H9 (cell line): ENCODE results near the gene DMBT1. TPM values are rescaled to one million over a fixed set of nuclear protein-coding genes. Genes with fewer than 3 reads are reported as not detected.

Source experiments
- DNase-seq: peaks from one replicate; pipeline ENCODE4 v3.0.0-alpha.2; 2017
- H2AFZ ChIP-seq: one replicate; pipeline ENCODE4 v1.6.1; 2013; ENCODE audit warnings: mild to moderate bottlenecking, low read length, control low read depth, moderate library complexity
- H2AK5ac ChIP-seq: 2 replicates; pipeline ENCODE4 v1.6.1; 2013; ENCODE audit warnings: low read length, control low read depth, mixed read lengths; ENCODE audit not compliant: insufficient read length
- H2BK120ac ChIP-seq: one replicate; pipeline ENCODE4 v1.6.1; 2013; ENCODE audit warnings: low read depth, mild to moderate bottlenecking, low read length, control low read depth, inconsistent platforms; ENCODE audit not compliant: poor library complexity, severe bottlenecking
- H2BK12ac ChIP-seq: 2 replicates; pipeline ENCODE4 v1.6.1; 2013; ENCODE audit warnings: low read length, control low read depth, mixed read lengths, low read depth; ENCODE audit not compliant: insufficient read length
- H2BK15ac ChIP-seq: 2 replicates; pipeline ENCODE4 v1.6.1; 2013; ENCODE audit warnings: low read depth, low read length, control low read depth
- H2BK20ac ChIP-seq: one replicate; pipeline ENCODE4 v1.6.1; 2013; ENCODE audit warnings: low read depth, mild to moderate bottlenecking, low read length, control low read depth, inconsistent platforms; ENCODE audit not compliant: poor library complexity, severe bottlenecking
- H2BK5ac ChIP-seq: 2 replicates; pipeline ENCODE4 v1.6.1; 2013; ENCODE audit warnings: low read length, control low read depth, mixed read lengths; ENCODE audit not compliant: insufficient read length
- H3K14ac ChIP-seq: 2 replicates; pipeline ENCODE4 v1.6.1; 2013; ENCODE audit warnings: low read length, control low read depth; ENCODE audit not compliant: insufficient read depth
- H3K18ac ChIP-seq: 2 replicates; pipeline ENCODE4 v1.6.1; 2013; ENCODE audit warnings: low read depth, mild to moderate bottlenecking, mixed read lengths, low read length, control low read depth; ENCODE audit not compliant: insufficient read length
- H3K23ac ChIP-seq: 2 replicates; pipeline ENCODE4 v1.6.1; 2013; ENCODE audit warnings: low read length, control low read depth, mixed read lengths, low read depth; ENCODE audit not compliant: insufficient read length
- H3K23me2 ChIP-seq: 2 replicates; pipeline ENCODE4 v1.6.1; 2013; ENCODE audit warnings: low read depth, mild to moderate bottlenecking, mixed read lengths, low read length, control low read depth; ENCODE audit not compliant: insufficient read length, poor library complexity, severe bottlenecking
- H3K27ac ChIP-seq: 2 replicates; pipeline ENCODE4 v1.5.1; 2013; ENCODE audit warnings: low read length, control low read depth, mixed read lengths, low read depth; ENCODE audit not compliant: insufficient read length
- H3K27me3 ChIP-seq: 2 replicates; pipeline ENCODE4 v1.6.1; 2013; ENCODE audit warnings: low read length, control low read depth, inconsistent platforms; ENCODE audit not compliant: insufficient read depth
- H3K4ac ChIP-seq: 2 replicates; pipeline ENCODE4 v1.6.1; 2013; ENCODE audit warnings: low read depth, mild to moderate bottlenecking, control low read depth, inconsistent platforms, low read length, moderate library complexity
- H3K4me1 ChIP-seq: 2 replicates; pipeline ENCODE4 v1.6.1; 2013; ENCODE audit warnings: low read length, control low read depth, inconsistent platforms; ENCODE audit not compliant: insufficient read depth
- H3K4me2 ChIP-seq: 2 replicates; pipeline ENCODE4 v1.6.1; 2013; ENCODE audit warnings: low read length, control low read depth, mixed read lengths; ENCODE audit not compliant: insufficient read length, insufficient read depth
- H3K56ac ChIP-seq: 2 replicates; pipeline ENCODE4 v1.6.1; 2013; ENCODE audit warnings: low read depth, mild to moderate bottlenecking, mixed read lengths, low read length, control low read depth; ENCODE audit not compliant: insufficient read length
- H3K79me1 ChIP-seq: 2 replicates; pipeline ENCODE4 v1.6.1; 2013; ENCODE audit warnings: low read depth, mild to moderate bottlenecking, moderate library complexity, low read length, control low read depth, inconsistent platforms; ENCODE audit not compliant: insufficient read depth, poor library complexity, severe bottlenecking
- H3K79me2 ChIP-seq: 2 replicates; pipeline ENCODE4 v1.6.1; 2013; ENCODE audit warnings: low read length, control low read depth, inconsistent platforms; ENCODE audit not compliant: insufficient read depth
- H3K9ac ChIP-seq: 2 replicates; pipeline ENCODE4 v1.6.1; 2013; ENCODE audit warnings: low read length, control low read depth, mixed read lengths; ENCODE audit not compliant: insufficient read length; ENCODE audit errors: extremely low read depth
- H3K9me3 ChIP-seq: one replicate; pipeline ENCODE4 v1.6.1; 2013; ENCODE audit warnings: low read depth, low read length, inconsistent platforms; ENCODE audit not compliant: control insufficient read depth
- H3T11ph ChIP-seq: one replicate; pipeline ENCODE4 v1.6.1; 2013; ENCODE audit warnings: mild to moderate bottlenecking, low read length, control low read depth, inconsistent platforms
- H4K20me1 ChIP-seq: one replicate; pipeline ENCODE4 v1.6.1; 2013; ENCODE audit not compliant: control insufficient read depth, insufficient read length, insufficient read depth
- H4K5ac ChIP-seq: 2 replicates; pipeline ENCODE4 v1.6.1; 2013; ENCODE audit warnings: low read depth, mild to moderate bottlenecking, mixed read lengths, low read length, control low read depth; ENCODE audit not compliant: insufficient read length
- H4K8ac ChIP-seq: replicated peaks from 2 replicates; pipeline ENCODE4 v1.6.1; 2013; ENCODE audit warnings: low read length, control low read depth, mixed read lengths, low read depth; ENCODE audit not compliant: insufficient read length
- H4K91ac ChIP-seq: 2 replicates; pipeline ENCODE4 v1.6.1; 2013; ENCODE audit warnings: low read depth, mild to moderate bottlenecking, moderate library complexity, mixed read lengths, low read length, control low read depth; ENCODE audit not compliant: insufficient read length
- H3K27ac Mint-ChIP-seq, 3 experiments: 2 replicates in 2 of 3; 3 replicates in 1 of 3; pipeline ENCODE4 v1.8.0; 2020 to 2021; ENCODE audit warnings: mixed read lengths in 3 of 3, mild to moderate bottlenecking in 1 of 3, moderate library complexity in 1 of 3
- H3K27me3 Mint-ChIP-seq: 2 replicates; pipeline ENCODE4 v1.8.0; 2021; ENCODE audit warnings: low read depth, mild to moderate bottlenecking, moderate library complexity, mixed read lengths
- H3K36me3 Mint-ChIP-seq, 3 experiments: 2 replicates in 2 of 3; 3 replicates in 1 of 3; pipeline ENCODE4 v1.8.0; 2020 to 2021; ENCODE audit warnings: low read depth in 3 of 3, mixed read lengths in 3 of 3; ENCODE audit not compliant: insufficient read depth in 1 of 3
- H3K4me1 Mint-ChIP-seq, 2 experiments: 2 replicates each; pipeline ENCODE4 v1.8.0; 2020; ENCODE audit warnings: mixed read lengths in 2 of 2
- H3K4me3 Mint-ChIP-seq, 2 experiments: 2 replicates in 1 of 2; 3 replicates in 1 of 2; pipeline ENCODE4 v1.8.0; 2020 to 2021; ENCODE audit warnings: mild to moderate bottlenecking in 2 of 2, mixed read lengths in 2 of 2, moderate library complexity in 1 of 2
- H3K9me3 Mint-ChIP-seq, 2 experiments: 2 replicates in 1 of 2; 3 replicates in 1 of 2; pipeline ENCODE4 v1.8.0; 2020; ENCODE audit warnings: mild to moderate bottlenecking in 2 of 2, mixed read lengths in 2 of 2, moderate library complexity in 1 of 2
- CTCF ChIP-seq: fragments of 200-600 bp; sonication (generic); conservative IDR thresholded peaks from 3 replicates; pipeline ENCODE4 v1.8.0; 2021; ENCODE audit warnings: antibody characterized with exemption, mild to moderate bottlenecking
- WGBS: extraction: QIAGEN DNeasy Blood & Tissue Kit; methylation state at CpG from one replicate; pipeline ENCODE4 v1.1.7; 2013; ENCODE audit warnings: missing lambda C conversion rate, low lambda C conversion rate, mixed read lengths; ENCODE audit not compliant: insufficient read length; ENCODE audit errors: extremely low coverage; 5-methylcytosine and 5-hydroxymethylcytosine counted together
- total RNA-seq: library from RNA; stranded (reverse); gene quantifications from 2 replicates; pipeline ENCODE4 v1.2.1, GENCODE V29; 2021

Gene DMBT1
- total RNA-seq, 1 experiment from 2014 or later = 0.04 TPM

- peaks cover 8% of the 10 kb centered on the region for H3K27me3 Mint-ChIP-seq
- no peak overlapping the region for H3K4ac ChIP-seq
- no peak overlapping the region for H2AFZ ChIP-seq
- H2BK15ac ChIP-seq = no peak overlapping the region
- H3K4me1 ChIP-seq = no peaks in the 10 kb centered on the region
- H4K8ac ChIP-seq = no peak overlapping the region
- H3K27me3 ChIP-seq = no peaks in the 10 kb centered on the region
- no peak overlapping the region for H2BK12ac ChIP-seq
- no peaks in the 10 kb centered on the region for H3K79me2 ChIP-seq
- H2AK5ac ChIP-seq = no peak overlapping the region
- no peaks in the 10 kb centered on the region for H3K23me2 ChIP-seq
- H3K9me3 ChIP-seq = no peaks in the 10 kb centered on the region
- no CpG with 5 or more reads among the region's 3 CpGs for WGBS
- H3K79me1 ChIP-seq = no peaks in the 10 kb centered on the region
- no peak for TF ChIP-seq CTCF
- no peak overlapping the region for H3K18ac ChIP-seq
- no peak overlapping the region for H3K23ac ChIP-seq
- no peak overlapping the region for H3K56ac ChIP-seq
- H3K4me2 ChIP-seq = no peak overlapping the region
- no peak for DNase-seq
- H2BK20ac ChIP-seq = no peak overlapping the region
- H3K4me1 Mint-ChIP-seq = peaks cover 22 to 24% of the 10 kb centered on the region in 2 experiments
- no peak overlapping the region for H3K27ac ChIP-seq
- no peak overlapping the region for H3K27ac Mint-ChIP-seq
- no peak overlapping the region for H4K5ac ChIP-seq
- no peaks in the 10 kb centered on the region for H3K9me3 Mint-ChIP-seq
- H3K36me3 Mint-ChIP-seq = no peaks in the 10 kb centered on the region; a peak in 1 of 7 replicates
- no peak overlapping the region; the same call in 1 of the 2 replicates for H3K14ac ChIP-seq
- no peak overlapping the region for H3K9ac ChIP-seq
- H4K20me1 ChIP-seq = no peaks in the 10 kb centered on the region
- no peak overlapping the region for H3K4me3 Mint-ChIP-seq
- H3T11ph ChIP-seq = no peak overlapping the region
- H2BK5ac ChIP-seq = no peak overlapping the region
- H4K91ac ChIP-seq = no peak overlapping the region
- H2BK120ac ChIP-seq = no peak overlapping the region
Observed at GRCh38 chr10:122555442-122555841, 5.1 kb upstream of the DMBT1 start.
